ENCODE data around the gene DCBLD1.

- TF ChIP-seq CTCF (conservative IDR thresholded peaks at IDR 0.05): no peak
- no peak for TF ChIP-seq ZFX (IDR thresholded peaks at IDR 0.05)
These were observed 9.8 kb upstream of the DCBLD1 start for GRCh38 chr6:117472667-117473066.

Measured in C4-2B (cell line).